CD4-positive, alpha-beta T cell treated with Interferon gamma for 1 hour (primary cell): ENCODE data around the gene HLCS.

Experiments used
- DNase-seq: peaks from one replicate; pipeline ENCODE4 v3.0.0-alpha.2; 2020

The HLCS gene

DNA sequence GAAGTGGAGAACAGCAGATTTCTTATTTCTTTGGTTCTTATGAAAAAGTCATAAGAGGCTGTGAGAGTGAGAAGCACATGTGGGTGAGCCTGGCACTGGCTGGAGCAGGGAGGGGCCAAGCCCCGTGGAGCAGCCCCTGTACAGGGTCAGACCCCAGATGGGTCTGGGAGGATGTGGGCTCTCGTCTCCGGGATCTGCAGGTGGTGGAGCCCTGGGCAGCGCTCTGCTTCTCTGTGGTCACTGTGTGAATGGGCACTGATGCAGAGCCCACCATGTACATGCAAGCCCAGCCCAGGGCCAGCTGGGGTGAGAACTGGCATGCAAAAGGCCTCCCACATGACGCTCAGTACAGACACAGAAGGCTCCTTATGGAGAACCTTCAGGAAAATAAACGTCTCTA lies 200.0 kb downstream of the HLCS start:
- DNase-seq, result no peak

DNA sequence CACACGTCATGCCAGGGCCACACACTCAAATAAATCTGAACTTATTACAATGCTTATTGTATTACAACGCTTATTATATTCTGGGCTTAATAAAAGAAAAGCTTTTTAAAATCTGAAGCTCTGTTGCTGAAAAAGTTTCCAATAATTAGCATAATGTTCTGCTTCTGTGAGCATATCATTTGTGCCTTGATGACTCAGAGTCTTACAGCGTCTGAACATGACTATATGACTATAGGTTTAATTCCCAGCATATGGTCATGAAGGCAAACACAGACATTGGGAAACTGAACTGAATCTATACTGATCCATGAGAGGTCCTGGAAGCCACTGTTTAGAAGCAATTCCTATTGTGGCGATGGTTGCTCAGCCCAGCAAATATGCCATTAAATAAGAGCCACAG lies 201.2 kb downstream of the HLCS start:
- no peak for DNase-seq

DNA sequence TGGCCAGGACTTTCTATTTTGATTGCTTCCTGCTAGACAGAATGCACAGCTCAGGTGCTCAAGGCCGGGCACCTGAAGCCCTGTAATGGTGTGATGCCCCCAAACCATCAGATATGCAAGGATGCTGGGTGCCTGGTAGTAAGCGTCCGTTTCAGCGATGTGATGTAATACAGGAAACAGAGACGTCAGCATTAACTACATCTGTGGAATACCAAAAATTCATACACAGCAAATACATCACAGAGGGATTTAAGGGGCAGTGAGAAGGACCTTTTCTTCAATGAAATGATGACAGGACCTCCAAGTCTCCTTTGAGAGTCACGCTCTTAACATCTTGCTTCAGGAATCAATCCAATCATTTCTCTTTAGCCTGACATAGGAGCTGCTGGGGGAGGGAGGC lies 203.2 kb downstream of the HLCS start:
- no peak for DNase-seq

DNA sequence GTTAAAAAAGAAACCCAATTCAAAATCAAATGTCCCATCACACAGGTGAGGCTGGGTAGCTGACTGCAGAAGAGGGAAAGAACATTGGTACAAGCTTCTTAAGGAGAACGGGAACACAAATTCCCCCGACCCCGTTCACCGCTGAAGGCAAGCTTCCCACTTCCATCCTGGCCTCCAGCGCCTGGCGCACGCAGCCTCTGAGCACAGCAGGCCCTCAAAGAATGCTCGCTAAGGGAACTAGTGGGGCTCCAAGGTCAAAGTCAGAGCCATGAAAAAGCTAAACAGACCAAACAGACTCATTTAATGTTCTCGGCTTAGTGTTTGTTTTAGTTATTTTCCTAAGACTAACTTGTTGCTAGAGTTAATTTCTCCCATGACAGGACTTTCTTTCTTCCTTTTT lies 203.8 kb downstream of the HLCS start:
- no peak for DNase-seq

DNA sequence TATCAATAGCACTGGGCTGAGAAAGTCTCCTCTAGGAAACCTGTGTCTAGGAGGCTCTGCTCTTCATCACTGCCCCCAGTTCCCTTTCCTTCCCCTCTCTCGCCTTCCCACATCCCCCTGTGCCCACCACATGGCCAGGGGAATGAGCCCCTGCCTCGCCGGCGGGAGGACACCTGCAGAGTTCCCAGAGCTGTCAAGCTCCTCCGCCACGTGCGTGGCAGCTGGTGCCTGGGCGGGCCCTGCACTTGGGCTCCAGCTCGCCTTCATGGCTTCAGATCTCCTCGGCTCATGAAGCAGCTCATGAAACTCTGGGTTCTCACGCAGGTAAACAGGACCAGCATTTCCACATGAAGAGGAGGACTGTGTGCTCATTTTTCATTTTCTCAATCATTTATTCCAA lies 204.8 kb downstream of the HLCS start:
- DNase-seq, result no peak

DNA sequence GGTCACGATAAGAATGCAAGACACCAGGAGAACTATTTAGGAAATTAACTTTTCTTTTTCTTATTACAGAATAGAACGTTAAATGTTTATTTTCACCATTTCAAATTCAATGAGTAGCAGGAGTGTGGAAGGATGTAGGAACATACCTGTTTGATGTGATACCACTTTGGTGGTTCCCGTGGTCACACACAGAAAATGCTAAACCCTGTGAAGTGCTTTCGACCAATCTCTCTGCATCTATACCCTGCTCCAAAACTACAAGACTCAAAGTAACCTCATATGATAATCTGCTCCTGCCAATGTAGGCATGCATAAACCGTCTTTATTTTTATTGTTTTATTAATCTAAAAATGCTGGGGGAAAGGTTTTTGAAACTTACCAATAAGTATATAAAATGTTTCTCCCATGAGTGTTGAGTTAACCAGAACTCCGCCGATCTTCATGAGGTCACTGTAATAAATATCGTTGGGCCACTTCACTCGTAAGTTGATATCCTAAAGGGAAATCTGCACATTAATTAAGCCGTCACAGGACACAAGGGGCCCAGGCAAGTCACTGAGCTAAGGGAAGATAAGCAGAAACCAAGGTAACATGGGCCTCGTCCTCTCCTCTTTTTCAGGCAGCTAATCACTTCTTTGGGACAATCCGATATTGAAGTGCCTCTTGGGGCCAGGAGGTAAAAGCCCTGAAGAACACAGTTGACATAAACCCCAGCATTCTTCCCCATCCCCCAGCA lies 207.0 kb downstream of the HLCS start:
- DNase-seq, result no peak

DNA sequence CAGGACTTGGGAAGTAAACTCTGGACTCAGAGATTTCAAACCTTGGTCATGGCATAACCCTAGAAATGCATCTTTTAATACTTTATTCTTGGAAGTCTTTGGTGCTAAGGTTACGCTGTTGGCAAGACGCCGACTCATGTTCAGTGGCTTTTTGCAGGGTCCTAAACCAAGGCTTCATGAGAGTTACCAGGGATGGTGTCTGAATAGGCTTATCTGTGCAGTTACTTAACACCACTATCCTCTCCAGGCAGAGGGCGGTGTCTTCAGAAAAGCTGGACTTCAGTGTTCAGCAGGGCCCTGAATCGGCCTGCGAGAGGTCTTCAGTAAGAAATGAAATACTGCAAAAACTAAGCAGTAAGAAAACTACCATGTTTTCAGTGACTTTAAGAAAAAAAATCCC lies 209.3 kb downstream of the HLCS start:
- no peak for DNase-seq

DNA sequence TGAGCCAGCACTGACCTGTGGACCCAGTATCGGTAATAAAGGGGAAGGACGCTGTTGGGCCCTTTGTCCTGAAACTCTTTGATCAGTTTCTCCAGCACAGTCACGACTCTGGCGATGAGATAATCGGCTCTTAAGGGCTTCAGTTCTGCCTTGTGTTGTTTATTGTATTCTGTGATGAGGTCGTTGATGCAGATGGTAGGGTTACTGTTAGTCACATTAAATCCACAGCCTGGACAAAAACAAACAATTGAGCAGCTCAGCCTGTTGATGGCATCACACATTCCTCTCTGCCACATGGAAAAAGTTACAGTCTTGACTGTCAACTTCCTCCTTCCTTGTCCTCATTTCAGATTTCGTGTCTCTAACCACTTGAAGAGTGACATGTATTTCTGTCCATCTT lies 209.9 kb downstream of the HLCS start:
- DNase-seq, result no peak

DNA sequence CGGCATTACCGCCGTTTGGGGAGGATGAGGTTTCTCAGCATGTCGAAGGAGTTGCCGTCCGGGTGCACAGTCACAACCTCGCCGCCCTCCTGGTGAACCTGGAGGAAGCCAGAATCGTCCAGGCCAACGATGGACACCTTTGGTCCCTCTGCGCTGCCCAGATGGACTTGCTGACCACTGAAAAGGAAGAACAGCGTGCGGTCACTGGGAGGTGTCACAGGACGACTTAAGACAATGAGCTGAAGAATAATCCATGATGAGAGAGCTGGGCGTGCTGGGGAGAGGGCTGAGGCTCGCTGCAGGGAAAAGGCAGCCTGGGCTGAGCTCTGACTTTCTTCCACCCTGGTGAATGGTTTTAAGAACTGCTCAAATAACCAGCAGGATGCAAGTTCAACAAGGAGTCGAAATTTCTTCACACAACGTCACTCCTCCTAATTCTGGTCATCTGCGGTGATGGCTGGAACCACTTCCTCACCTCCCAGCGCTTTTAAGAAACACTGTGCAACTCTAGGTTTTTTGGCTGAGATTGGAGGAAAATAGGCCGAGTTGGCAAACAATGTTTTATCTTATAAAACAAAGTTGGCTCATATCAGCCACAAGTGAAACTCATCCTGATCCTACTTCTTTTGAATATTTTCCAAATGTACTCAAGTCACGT lies 212.1 kb downstream of the HLCS start:
- no peak for DNase-seq

DNA sequence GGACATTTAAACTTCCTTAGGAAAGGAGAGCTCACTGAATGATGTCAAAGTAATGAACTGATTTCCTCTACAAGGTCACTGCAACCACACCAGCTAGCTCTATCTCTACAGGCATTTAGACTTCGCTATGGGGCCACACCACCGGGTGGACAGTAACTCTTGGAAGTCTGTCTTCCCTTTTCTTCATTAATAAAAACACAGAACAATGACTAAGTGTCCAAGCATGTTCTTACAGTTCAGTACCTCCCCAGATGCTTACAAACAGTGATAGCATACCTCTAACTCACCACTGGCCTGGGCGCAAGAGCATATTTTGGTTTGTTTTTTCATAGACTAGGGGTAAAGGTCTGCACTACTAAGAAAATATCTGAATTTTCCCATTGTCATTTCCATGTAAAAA lies 212.9 kb downstream of the HLCS start:
- no peak for DNase-seq

DNA sequence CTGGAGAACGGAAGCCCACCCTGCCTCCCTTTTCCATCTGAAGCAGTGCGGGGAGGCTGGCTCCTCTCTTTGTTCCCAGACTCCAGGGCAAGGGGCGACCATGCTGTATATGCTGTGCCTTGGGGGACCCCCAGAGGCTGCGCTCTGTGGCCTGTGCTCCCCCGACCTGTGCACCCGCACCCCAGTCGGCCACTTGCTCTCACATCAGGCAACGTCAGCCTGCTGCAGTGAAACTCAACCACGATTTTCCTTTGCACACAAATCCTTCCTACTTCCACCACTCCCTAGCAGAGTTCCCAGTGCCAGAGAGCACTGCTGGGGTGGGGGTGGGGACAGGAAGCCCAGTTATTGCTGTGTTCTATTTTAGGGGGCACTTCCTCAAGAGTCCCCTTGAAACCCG lies 215.1 kb downstream of the HLCS start:
- no peak for DNase-seq

DNA sequence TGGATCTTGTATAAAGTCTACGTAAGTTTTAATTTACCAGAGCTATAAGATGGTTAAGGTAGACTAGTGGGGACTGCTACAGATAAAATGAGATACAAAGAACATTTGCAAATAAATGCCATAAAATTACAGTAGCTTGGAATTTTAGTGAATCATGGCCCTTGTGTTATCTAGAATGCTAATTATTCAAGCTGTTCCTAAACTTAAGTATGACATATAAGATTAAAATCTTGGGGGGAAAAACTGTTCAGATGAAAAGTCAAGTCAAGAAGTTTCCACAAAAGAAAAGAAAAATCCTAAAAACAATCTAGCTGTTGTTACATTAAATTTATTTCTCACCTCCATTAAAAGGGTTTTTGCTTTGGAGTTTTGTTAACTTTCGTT lies 215.9 kb downstream of the HLCS start:
- no peak for DNase-seq

DNA sequence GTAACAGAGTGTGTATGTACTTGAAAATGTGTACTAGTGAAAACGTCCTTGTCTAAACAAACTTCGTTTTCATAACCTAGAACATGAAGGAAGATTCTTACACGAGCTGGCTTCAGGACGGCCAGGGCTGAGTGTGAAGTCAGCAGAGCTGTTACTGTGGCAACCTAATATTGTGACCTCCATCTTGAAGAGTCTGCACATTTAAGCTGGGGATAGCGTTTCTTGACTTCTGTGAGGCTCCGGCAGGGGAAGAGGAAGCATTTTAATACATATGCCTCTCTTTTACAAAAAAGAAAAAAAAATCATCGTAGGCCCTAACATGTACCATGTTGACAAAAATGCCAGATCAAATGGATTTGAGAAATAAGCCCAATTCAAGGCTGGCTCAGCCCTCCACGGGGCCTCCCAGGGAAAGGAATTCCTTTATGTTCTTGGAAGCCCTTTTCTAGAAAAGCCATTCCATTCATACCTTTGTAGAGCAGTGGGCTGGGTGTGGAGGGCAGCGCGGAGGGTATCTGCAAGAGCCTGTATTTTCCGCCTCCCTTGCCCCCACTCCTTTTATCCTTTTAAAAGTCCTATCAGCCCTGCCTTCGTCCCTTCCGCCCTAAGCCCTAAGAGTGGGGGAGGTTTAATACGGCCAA lies 216.4 kb downstream of the HLCS start:
- DNase-seq, result no peak

DNA sequence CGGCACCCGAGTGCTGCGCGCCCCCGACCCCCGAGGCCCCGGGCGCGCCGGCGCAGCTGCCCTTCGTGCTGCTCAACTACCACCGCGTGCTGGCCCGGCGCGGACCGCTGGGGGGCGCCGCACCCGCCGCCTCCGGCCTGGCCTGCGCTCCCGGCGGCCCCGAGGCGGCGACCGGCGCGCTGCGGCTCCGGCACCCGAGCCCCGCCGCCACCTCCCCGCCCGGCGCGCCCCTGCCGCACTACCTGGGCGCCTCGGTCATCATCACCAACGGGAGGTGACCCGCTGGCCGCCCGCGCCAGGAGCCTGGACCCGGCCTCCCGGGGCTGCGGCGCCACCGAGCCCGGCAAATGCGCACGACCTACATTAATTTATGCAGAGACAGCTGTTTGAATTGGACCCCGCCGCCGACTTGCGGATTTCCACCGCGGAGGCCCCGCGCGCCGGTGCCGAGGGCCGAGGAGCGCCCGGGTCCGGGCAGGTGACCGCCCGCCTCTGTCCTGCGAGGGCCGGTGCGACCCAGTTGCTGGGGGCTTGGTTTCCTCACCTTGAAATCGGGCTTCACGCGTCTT lies 218.6 kb downstream of the HLCS start:
- no peak for DNase-seq

DNA sequence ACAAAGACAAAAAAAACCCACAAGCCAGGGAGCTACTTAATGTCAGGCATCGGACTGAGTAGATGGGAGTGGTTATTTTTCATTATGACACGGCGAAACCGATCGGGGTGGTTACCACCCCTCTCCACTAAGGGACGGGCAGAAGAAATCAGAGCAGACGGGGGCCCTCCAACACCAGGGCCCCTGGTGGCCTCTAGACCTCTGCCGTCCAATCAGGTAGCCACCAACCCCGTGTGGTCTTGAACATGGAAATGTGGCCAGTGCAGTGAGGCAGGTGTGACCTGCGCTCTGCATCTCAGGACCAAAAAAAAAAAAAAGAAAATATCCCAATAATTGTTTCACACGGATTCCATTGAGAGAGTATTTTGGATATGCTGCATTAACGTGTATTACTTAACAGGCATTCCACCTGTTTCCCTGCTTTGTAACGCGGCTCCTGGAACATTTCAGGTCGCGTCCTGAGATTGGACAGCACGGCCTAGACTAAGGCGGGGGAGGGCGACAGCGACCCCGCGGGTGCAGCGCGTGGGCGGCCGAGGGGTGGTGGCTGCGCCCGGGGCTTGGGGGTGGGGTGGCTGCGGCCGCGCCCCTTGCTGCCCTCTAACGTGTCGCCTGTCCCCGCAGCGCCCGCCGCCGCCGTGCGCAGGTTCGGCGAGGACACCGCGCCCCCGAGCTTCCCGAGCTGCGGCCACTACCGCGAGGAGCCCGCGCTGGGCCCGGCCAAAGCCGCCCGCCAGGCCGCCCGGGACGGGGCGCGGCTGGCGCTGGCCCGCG lies 219.2 kb downstream of the HLCS start:
- DNase-seq, result no peak

DNA sequence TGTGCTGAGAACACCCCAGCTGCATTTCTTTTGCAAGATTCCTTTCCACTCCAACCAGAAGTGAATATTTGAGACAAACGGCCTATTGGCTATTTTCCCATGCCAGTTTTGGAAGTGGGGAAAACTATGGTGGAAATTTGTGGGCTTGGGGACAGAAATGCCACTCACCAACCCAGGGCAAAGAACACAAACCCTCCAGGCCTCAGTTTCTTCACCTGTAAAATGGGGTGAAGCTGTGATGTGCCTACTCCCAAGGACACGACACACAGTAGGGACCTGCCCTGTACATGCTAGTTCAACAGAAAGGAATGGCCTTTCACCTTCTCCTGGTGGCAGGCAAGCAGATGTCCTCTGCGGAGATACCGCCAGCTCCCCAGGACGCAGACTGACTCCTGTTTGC lies 221.0 kb downstream of the HLCS start:
- DNase-seq, result no peak

DNA sequence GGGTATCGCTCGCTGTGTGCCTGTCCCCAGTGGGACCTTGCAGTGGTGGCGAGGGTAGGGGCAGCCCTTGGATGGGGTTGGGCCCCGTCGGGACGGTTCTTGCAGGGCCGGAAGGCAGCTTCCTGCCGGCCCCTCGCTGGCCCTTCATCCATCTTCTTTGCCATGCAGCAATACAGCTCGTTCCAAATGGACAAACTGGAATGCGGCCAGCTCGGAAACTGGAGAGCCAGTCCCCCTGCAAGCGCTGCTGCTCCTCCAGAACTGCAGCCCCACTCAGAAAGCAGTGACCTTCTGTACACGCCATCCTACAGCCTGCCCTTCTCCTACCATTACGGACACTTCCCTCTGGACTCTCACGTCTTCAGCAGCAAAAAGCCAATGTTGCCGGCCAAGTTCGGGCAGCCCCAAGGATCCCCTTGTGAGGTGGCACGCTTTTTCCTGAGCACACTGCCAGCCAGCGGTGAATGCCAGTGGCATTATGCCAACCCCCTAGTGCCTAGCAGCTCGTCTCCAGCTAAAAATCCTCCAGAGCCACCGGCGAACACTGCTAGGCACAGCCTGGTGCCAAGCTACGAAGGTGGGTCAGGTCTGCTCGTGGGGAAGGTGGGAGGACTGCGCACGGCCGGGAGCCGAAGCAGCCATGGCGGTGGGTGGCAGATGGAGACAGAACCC lies 221.8 kb downstream of the HLCS start:
- no peak for DNase-seq

DNA sequence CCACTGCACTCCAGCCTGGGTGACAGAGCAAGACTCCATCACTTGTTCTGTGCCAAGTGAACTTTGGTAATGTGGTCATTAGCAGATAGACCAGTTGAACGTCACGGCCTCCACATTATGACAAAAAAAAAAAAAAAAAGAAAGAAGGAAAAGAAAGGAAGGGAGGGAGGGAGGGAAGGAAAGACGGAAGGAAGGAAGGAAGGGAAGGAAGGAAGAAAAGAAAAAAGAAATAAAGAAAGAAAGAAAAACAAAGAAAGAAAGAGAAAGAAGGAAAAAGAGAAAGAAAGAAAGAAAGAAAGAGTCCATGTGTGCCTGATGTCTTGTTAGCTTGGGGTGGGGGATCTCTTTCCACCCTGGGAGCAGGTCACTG lies 222.3 kb downstream of the HLCS start:
- DNase-seq, result no peak

DNA sequence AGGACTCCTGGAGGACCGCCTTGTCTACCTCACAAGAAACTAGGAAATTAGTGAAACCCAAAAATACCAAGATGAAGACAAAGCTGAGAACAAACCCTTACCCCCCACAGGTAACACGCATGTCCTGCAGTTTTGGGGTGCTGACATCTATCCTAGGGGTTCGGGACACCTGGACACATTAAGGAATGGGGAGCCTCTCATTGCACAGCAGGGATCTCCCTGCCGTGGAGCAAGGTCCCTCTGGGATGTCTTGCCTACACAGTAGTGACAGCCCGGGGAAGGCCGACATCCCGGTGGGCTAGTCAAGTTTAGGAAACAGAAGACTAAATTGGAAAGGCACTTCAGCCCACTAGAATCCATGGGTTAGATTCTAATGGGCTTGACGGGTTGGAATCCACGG lies 223.0 kb downstream of the HLCS start:
- no peak for DNase-seq

DNA sequence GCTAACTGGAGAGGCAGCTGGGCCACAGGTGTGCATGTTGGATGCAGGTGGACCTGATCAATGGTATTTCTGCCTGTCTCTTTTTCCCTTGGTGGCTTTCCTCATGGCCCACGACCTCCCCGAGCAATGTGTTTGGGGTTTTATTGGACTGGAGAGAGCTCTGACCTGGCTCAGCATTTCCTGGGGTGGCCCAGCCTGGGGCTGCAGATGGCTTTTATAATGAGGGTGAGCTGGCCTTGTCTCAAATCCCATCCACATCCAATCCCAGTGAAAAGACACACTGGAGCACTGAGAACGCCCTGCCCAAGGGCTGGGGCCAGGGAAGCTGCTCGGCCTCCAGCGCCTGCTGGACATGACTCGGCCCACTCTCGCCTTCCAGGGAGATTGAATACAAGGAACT lies 223.5 kb downstream of the HLCS start:
- no peak for DNase-seq

DNA sequence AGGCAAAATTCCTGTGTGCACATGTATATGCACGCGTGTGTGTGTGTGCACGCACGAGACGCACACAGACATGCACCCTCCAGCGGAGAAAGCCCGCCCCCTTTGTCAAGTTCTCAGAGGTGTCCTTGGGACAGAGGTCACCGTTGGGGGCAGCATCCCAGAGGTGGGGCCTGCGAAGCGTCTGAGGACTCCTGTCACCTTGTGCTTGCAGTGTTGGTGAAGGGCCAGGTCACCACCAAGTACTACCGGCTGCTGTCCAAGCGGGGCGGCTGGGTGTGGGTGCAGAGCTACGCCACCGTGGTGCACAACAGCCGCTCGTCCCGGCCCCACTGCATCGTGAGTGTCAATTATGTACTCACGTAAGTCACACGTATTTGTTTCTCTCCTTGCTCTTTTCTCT lies 225.0 kb downstream of the HLCS start:
- DNase-seq, result no peak

DNA sequence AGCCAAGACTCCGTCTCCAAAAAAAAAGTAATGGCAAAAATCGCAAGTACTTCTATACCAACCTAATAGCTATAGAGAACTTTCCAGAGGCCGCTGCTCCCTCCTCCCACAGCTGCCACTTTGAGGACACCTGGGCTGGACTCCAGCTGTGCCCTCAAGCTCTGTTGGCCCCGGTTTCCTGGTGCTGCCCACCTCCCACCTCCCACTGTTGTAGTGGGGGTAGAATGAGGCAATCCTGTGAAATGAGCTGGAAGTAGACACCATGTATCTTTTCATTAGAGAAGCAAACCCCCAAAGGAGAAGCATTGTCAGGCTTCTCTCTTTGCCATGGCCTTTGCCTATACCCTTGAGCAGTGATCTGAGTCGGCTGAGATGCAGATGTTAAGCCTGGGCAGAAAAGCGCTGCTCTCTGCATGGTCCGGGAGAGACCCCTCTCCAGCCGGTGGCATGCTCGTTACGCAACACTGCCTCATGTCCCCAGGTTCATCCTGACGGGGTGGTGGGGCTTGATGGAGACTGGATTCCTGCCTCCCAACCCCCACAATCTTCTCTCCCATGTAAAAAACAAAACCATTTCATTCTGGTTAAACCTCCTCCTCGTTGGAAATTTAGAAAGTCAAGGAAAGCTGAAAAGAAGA lies 227.9 kb downstream of the HLCS start:
- DNase-seq, result no peak
